Fibroblast of the aortic adventitia (primary cell): ENCODE measurements around the gene NKD1. TPM values are rescaled to one million over a fixed set of nuclear protein-coding genes. Genes with fewer than 3 reads are reported as not detected.

ENCODE experiments used
- DNase-seq: peaks from one replicate; pipeline ENCODE4 v3.0.0-alpha.2; 2010; ENCODE audit warnings: low read depth
- H3K4me3 ChIP-seq: 2 replicates; pipeline ENCODE4 v1.5.1; 2011; ENCODE audit warnings: low read depth, mild to moderate bottlenecking, control low read depth, low read length, moderate library complexity
- CTCF ChIP-seq: IDR thresholded peaks from 2 replicates; pipeline ENCODE4 v1.5.1; 2011; ENCODE audit warnings: mild to moderate bottlenecking, low read length, control low read depth, inconsistent platforms; ENCODE audit not compliant: insufficient read depth
- total RNA-seq: library from RNA; depleted of rRNA; stranded (reverse); fragments of >200 nt; gene quantifications from 2 replicates; pipeline ENCODE4 v1.2.3, GENCODE V29; 2012; ENCODE audit warnings: low replicate concordance

Gene NKD1
- total RNA-seq, 1 donor = 0.09 TPM

GRCh38 chr16:50601341-50601740 lies 53.1 kb downstream of the NKD1 start:
- TF ChIP-seq CTCF = no peak
- no peak overlapping the region for H3K4me3 ChIP-seq
- no peak for DNase-seq

GRCh38 chr16:50602126-50602525 lies 53.9 kb downstream of the NKD1 start:
- no peak for TF ChIP-seq CTCF
- no peak overlapping the region for H3K4me3 ChIP-seq
- DNase-seq = no peak

GRCh38 chr16:50602531-50603205 lies 54.5 kb downstream of the NKD1 start:
- H3K4me3 ChIP-seq = no peak overlapping the region
- no peak for DNase-seq
- no peak for TF ChIP-seq CTCF

GRCh38 chr16:50603206-50604064 lies 55.2 kb downstream of the NKD1 start:
- no peak for TF ChIP-seq CTCF
- DNase-seq = peak; percentile 73

GRCh38 chr16:50604065-50604418 lies 55.8 kb downstream of the NKD1 start:
- no peak overlapping the region for H3K4me3 ChIP-seq
- no peak for DNase-seq
- TF ChIP-seq CTCF = no peak

More at GRCh38 chr16:50603206-50604064, 55.2 kb downstream of the NKD1 start:
- H3K4me3 ChIP-seq = no peak overlapping the region

- no peak for DNase-seq
- TF ChIP-seq CTCF = no peak
- H3K4me3 ChIP-seq = no peak overlapping the region
Observed at GRCh38 chr16:50604610-50605009, 56.4 kb downstream of the NKD1 start.
